ENCODE results near the gene HHATL.

- TF ChIP-seq CEBPB (IDR thresholded peaks at IDR 0.05; ENCODE audit: low read depth, low read length), result no peak
- no peak for TF ChIP-seq ZNF274 (IDR thresholded peaks at IDR 0.05; ENCODE audit: borderline replicate concordance, extremely low read depth, low read length)
- TF ChIP-seq POLR2A (IDR thresholded peaks at IDR 0.05; ENCODE audit: control extremely low read depth in 1 of 2, low read depth in 2 of 2, low read length in 2 of 2), result no peak
- no peak for TF ChIP-seq MAX (IDR thresholded peaks at IDR 0.05)
- no peak for TF ChIP-seq CTCF (IDR thresholded peaks at IDR 0.05; ENCODE audit: control extremely low read depth in 1 of 3, insufficient read depth in 1 of 3, low read depth in 1 of 3, low read length in 3 of 3)
- no peak for TF ChIP-seq GTF2F1 (IDR thresholded peaks at IDR 0.05; ENCODE audit: borderline replicate concordance, low read depth, low read length)
- TF ChIP-seq EZH2 (IDR thresholded peaks at IDR 0.05; ENCODE audit: low read depth, low read length, severe bottlenecking), result no peak
- no peak for TF ChIP-seq FOSL1 (IDR thresholded peaks at IDR 0.05; ENCODE audit: insufficient read depth, low read depth, low read length)
- no peak for TF ChIP-seq RFX5 (IDR thresholded peaks at IDR 0.05; ENCODE audit: borderline replicate concordance, low read depth, low read length)
- TF ChIP-seq NRF1 (IDR thresholded peaks at IDR 0.05; ENCODE audit: low read depth, low read length), result no peak
- TF ChIP-seq HDAC6 (IDR thresholded peaks at IDR 0.05; ENCODE audit: low read depth, low read length), result no peak
- no peak for TF ChIP-seq SIN3A (conservative IDR thresholded peaks at IDR 0.05 in 1 of 2, IDR thresholded peaks at IDR 0.05 in 1 of 2; ENCODE audit: low read depth in 1 of 2, low read length in 2 of 2)
Observed at GRCh38 chr3:42747581-42747980, 45.0 kb upstream of the HHATL start.
